SK-N-SH (cell line): ENCODE results near the gene EGFLAM. TPM values are rescaled to one million over a fixed set of nuclear protein-coding genes. Genes with fewer than 3 reads are reported as not detected.

Experiments
- CTCF ChIA-PET: fragments of 300-600, 350-600 bp; formaldehyde crosslinking; extraction: SDS; loops from one replicate; lab custom pipeline; 2021; lab: Yijun Ruan, JAX
- POLR2A ChIA-PET: fragments of 350-600 bp; sonication (Branson Sonifier 250); formaldehyde crosslinking; extraction: SDS; loops from one replicate; lab custom pipeline; 2020; ENCODE audit warnings: antibody characterized with exemption, inconsistent platforms; lab: Yijun Ruan, JAX
- DNase-seq: peaks from one replicate; pipeline ENCODE4 v3.0.0; 2012
- H2AFZ ChIP-seq: fragments of 200-600 bp; sonication (generic); 2 replicates; pipeline ENCODE4 v1.8.1; 2016; ENCODE audit warnings: antibody characterized with exemption, mild to moderate bottlenecking, low read depth
- H3F3A ChIP-seq: fragments of 200-600 bp; sonication (generic); replicated peaks from 2 replicates; pipeline ENCODE3; 2016; ENCODE audit warnings: antibody characterized with exemption, mild to moderate bottlenecking; ENCODE audit not compliant: insufficient read depth
- H3K27ac ChIP-seq, 2 experiments: fragments of 200-500 bp in 1 of 2; fragments of 200-600 bp in 1 of 2; sonication (Bioruptor generic) in 1 of 2; sonication (generic), shearing (Covaris generic) in 1 of 2; 2 replicates each; pipeline versions ENCODE4 v1.5.1 to v1.6.1; 2014 to 2016; ENCODE audit warnings: low read depth in 2 of 2, inconsistent platforms in 1 of 2, low read length in 1 of 2, mild to moderate bottlenecking in 1 of 2, mixed read lengths in 1 of 2
- H3K27me3 ChIP-seq: fragments of 200-600 bp; sonication (generic), shearing (Covaris generic); 2 replicates; pipeline ENCODE4 v1.6.1; 2016; ENCODE audit warnings: mixed run types; ENCODE audit not compliant: insufficient read depth
- H3K36me3 ChIP-seq, 2 experiments: fragments of 200-500 bp in 1 of 2; fragments of 200-600 bp in 1 of 2; sonication (Bioruptor generic) in 1 of 2; sonication (generic) in 1 of 2; replicated peaks in 1 of 2; 2 replicates each; pipeline versions ENCODE3 to v1.5.1; 2014 to 2016; ENCODE audit warnings: low read length in 1 of 2, mild to moderate bottlenecking in 1 of 2; ENCODE audit not compliant: insufficient read depth in 2 of 2, control insufficient read depth in 1 of 2
- H3K4me1 ChIP-seq, 2 experiments: fragments of 200-500 bp in 1 of 2; fragments of 200-600 bp in 1 of 2; sonication (Bioruptor generic) in 1 of 2; sonication (generic), shearing (Covaris generic) in 1 of 2; 2 replicates each; pipeline versions ENCODE4 v1.5.1 to v1.6.1; 2014 to 2016; ENCODE audit warnings: low read depth in 1 of 2, low read length in 1 of 2, mixed run types in 1 of 2; ENCODE audit not compliant: insufficient read depth in 2 of 2, control insufficient read depth in 1 of 2
- H3K4me2 ChIP-seq: fragments of 200-600 bp; sonication (generic), shearing (Covaris generic); 2 replicates; pipeline ENCODE4 v1.6.1; 2017; ENCODE audit warnings: mixed run types
- H3K4me3 ChIP-seq, 2 experiments: fragments of 200-500 bp in 1 of 2; fragments of 200-600 bp in 1 of 2; sonication (Bioruptor generic) in 1 of 2; sonication (generic), shearing (Covaris generic) in 1 of 2; 2 replicates each; pipeline versions ENCODE4 v1.5.1 to v1.8.1; 2014 to 2016; ENCODE audit warnings: low read depth in 2 of 2, inconsistent platforms in 1 of 2, low read length in 1 of 2, mild to moderate bottlenecking in 1 of 2, mixed read lengths in 1 of 2, moderate library complexity in 1 of 2
- H3K79me2 ChIP-seq: fragments of 200-600 bp; sonication (generic); 2 replicates; pipeline ENCODE4 v1.8.1; 2017; ENCODE audit warnings: mild to moderate bottlenecking; ENCODE audit not compliant: insufficient read depth
- H3K9ac ChIP-seq: fragments of 200-600 bp; sonication (generic); 2 replicates; pipeline ENCODE4 v1.6.1; 2017; ENCODE audit warnings: mixed run types
- H3K9me2 ChIP-seq: fragments of 200-600 bp; sonication (generic); 2 replicates; pipeline ENCODE4 v1.6.1; 2017; ENCODE audit warnings: mixed run types
- H3K9me3 ChIP-seq: fragments of 200-600 bp; sonication (generic); 2 replicates; pipeline ENCODE4 v1.6.1; 2017; ENCODE audit warnings: mixed run types, mild to moderate bottlenecking, moderate library complexity
- H4K20me1 ChIP-seq: fragments of 200-600 bp; sonication (generic); 2 replicates; pipeline ENCODE4 v1.6.1; 2017; ENCODE audit warnings: mild to moderate bottlenecking, mixed run types; ENCODE audit not compliant: insufficient read depth
- CHD2 ChIP-seq: fragments of 150-350 bp; IDR thresholded peaks from 2 replicates; pipeline ENCODE4 v1.6.1; 2018; ENCODE audit warnings: low read length; ENCODE audit not compliant: partially characterized antibody
- ELF1 ChIP-seq: IDR thresholded peaks from 2 replicates; pipeline ENCODE4 v1.4.0; 2012
- EZH2phosphoT487 ChIP-seq: fragments of 200-600 bp; sonication (generic); IDR thresholded peaks from 2 replicates; pipeline ENCODE4 v1.6.1; 2017; ENCODE audit warnings: low read depth, mixed run types, mild to moderate bottlenecking, antibody characterized with exemption, moderate library complexity, borderline replicate concordance
- FOXJ3 ChIP-seq: sonication (generic); formaldehyde crosslinking; IDR thresholded peaks from 2 replicates; pipeline ENCODE4 v1.5.1; 2020; ENCODE audit warnings: mild to moderate bottlenecking, missing genetic modification reagents
- FOXM1 ChIP-seq: IDR thresholded peaks from 2 replicates; pipeline ENCODE4 v1.4.0; 2012; ENCODE audit warnings: low read depth, mild to moderate bottlenecking
- GABPA ChIP-seq: IDR thresholded peaks from 2 replicates; pipeline ENCODE4 v1.4.0; 2012; ENCODE audit warnings: low read depth, mild to moderate bottlenecking
- GATA2 ChIP-seq: sonication (generic); formaldehyde crosslinking; IDR thresholded peaks from 2 replicates; pipeline ENCODE4 v1.5.0; 2020; ENCODE audit warnings: mild to moderate bottlenecking, missing genetic modification reagents
- JUND ChIP-seq: IDR thresholded peaks from 2 replicates; pipeline ENCODE4 v1.4.0; 2012
- RCOR1 ChIP-seq: fragments of 150-350 bp; IDR thresholded peaks from 2 replicates; pipeline ENCODE4 v1.6.1; 2017; ENCODE audit warnings: antibody characterized with exemption, low read length
- RFX5 ChIP-seq: IDR thresholded peaks from 2 replicates; pipeline ENCODE4 v1.6.1; 2012; ENCODE audit warnings: mild to moderate bottlenecking, improper control_type of control experiment, low read length
- RXRA ChIP-seq: IDR thresholded peaks from 2 replicates; pipeline ENCODE4 v1.4.0; 2012; ENCODE audit warnings: low read depth, mild to moderate bottlenecking, borderline replicate concordance
- SMC3 ChIP-seq: IDR thresholded peaks from 2 replicates; pipeline ENCODE4 v1.6.1; 2012; ENCODE audit warnings: low read depth, low read length, improper control_type of control experiment
- TAF1 ChIP-seq: IDR thresholded peaks from 2 replicates; pipeline ENCODE4 v1.6.1; 2012; ENCODE audit warnings: low read depth, mild to moderate bottlenecking, low read length, moderate library complexity, borderline replicate concordance
- TCF12 ChIP-seq: IDR thresholded peaks from 2 replicates; pipeline ENCODE4 v1.4.0; 2012
- TEAD4 ChIP-seq: IDR thresholded peaks from 2 replicates; pipeline ENCODE4 v1.4.0; 2012; ENCODE audit warnings: mild to moderate bottlenecking, borderline replicate concordance; ENCODE audit not compliant: insufficient read depth
- YY1 ChIP-seq: IDR thresholded peaks from 2 replicates; pipeline ENCODE4 v1.4.0; 2012; ENCODE audit warnings: low read depth, mild to moderate bottlenecking
- WGBS: methylation state at CpG from one replicate; pipeline ENCODE4 v1.1.6; 2017; ENCODE audit warnings: low lambda C conversion rate; 5-methylcytosine and 5-hydroxymethylcytosine counted together
- polyA plus RNA-seq, 3 experiments: library from polyadenylated mRNA; depleted of rRNA; stranded (reverse); fragments of >200 nt; gene quantifications; 2 replicates each; pipeline ENCODE4 v1.2.3, GENCODE V29; 2012
- TF ChIP-seq, protein P1 (sequence below): IDR thresholded peaks from 2 replicates; pipeline ENCODE4 v1.4.0; 2012; ENCODE audit warnings: low read depth, borderline replicate concordance
- TF ChIP-seq, protein P2 (sequence below): IDR thresholded peaks from 2 replicates; pipeline ENCODE4; 2012
- TF ChIP-seq, protein P3 (sequence below): IDR thresholded peaks from 2 replicates; pipeline ENCODE4 v1.4.0; 2012; ENCODE audit warnings: low read depth
- TF ChIP-seq, protein P4 (sequence below): IDR thresholded peaks from 2 replicates; pipeline ENCODE4 v1.6.1; 2012; ENCODE audit warnings: mild to moderate bottlenecking, low read depth, low read length, moderate library complexity
- TF ChIP-seq, protein P5 (sequence below): fragments of 150-350 bp; IDR thresholded peaks from 2 replicates; pipeline ENCODE4 v1.6.1; 2017; ENCODE audit warnings: antibody characterized with exemption, low read length, low read depth, borderline replicate concordance

The EGFLAM gene
- polyA plus RNA-seq, 1 of the 3 experiments (the other 2 are of a cell fraction), result 0.05 TPM

DNA sequence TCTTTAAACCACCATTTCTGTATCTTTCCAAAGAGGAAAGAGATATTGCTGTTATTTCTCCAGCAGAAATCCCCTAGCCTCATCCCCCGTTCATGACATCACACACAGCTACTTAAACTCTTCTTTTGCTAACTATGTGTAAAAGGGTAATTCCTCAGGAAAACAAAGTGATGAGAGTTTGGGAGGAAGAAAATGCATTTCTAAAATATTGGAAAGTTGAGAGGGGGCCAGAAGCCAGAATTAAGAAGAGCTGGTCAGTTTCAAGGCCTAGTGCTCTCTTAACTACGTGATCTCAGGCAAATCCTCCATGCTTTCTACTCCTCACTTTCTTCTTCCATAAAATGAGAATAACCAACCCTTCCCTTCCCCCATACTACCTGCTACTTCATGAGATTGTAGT, 188.7 kb downstream of the EGFLAM start:
- CTCF ChIA-PET, result interaction anchor here (1.6 to 4.1 kb wide), 2 partner anchors 27 to 362 kb away, joined by 10 to 31 read pairs; no protein-coding TSS in a partner anchor
- TF ChIP-seq SMC3, result no peak
- no peak for TF ChIP-seq GATA2 (CRISPR knock-in tag)
- TF ChIP-seq, protein P1, sequence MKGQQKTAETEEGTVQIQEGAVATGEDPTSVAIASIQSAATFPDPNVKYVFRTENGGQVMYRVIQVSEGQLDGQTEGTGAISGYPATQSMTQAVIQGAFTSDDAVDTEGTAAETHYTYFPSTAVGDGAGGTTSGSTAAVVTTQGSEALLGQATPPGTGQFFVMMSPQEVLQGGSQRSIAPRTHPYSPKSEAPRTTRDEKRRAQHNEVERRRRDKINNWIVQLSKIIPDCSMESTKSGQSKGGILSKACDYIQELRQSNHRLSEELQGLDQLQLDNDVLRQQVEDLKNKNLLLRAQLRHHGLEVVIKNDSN, result no peak
- no peak for TF ChIP-seq CHD2
- TF ChIP-seq, protein P2, sequence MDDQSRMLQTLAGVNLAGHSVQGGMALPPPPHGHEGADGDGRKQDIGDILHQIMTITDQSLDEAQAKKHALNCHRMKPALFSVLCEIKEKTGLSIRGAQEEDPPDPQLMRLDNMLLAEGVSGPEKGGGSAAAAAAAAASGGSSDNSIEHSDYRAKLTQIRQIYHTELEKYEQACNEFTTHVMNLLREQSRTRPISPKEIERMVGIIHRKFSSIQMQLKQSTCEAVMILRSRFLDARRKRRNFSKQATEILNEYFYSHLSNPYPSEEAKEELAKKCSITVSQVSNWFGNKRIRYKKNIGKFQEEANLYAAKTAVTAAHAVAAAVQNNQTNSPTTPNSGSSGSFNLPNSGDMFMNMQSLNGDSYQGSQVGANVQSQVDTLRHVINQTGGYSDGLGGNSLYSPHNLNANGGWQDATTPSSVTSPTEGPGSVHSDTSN, result no peak
- TF ChIP-seq TAF1, result no peak
- TF ChIP-seq RCOR1, result no peak
- TF ChIP-seq, protein P3, sequence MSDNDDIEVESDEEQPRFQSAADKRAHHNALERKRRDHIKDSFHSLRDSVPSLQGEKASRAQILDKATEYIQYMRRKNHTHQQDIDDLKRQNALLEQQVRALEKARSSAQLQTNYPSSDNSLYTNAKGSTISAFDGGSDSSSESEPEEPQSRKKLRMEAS, result no peak
- TF ChIP-seq FOXJ3, result no peak
- TF ChIP-seq TCF12, result no peak
- H4K20me1 ChIP-seq, result no peaks in the 10 kb centered on the region
- H2AFZ ChIP-seq, result no peak overlapping the region
- H3K4me3 ChIP-seq, result no peak overlapping the region
- H3K27ac ChIP-seq, result no peak overlapping the region
- POLR2A ChIA-PET, result no interaction called here
- no peaks in the 10 kb centered on the region for H3K79me2 ChIP-seq
- H3K27me3 ChIP-seq, result no peaks in the 10 kb centered on the region
- H3K9me2 ChIP-seq, result no peaks in the 10 kb centered on the region
- no peak overlapping the region for H3K9ac ChIP-seq
- peaks cover 0 to 5% of the 10 kb centered on the region in 2 experiments; a peak in 1 of 4 replicates for H3K4me1 ChIP-seq
- DNase-seq, result no peak
- H3K4me2 ChIP-seq, result no peak overlapping the region
- WGBS, result 94% methylated on average over 2 of the region's 2 CpGs
- H3K9me3 ChIP-seq, result no peaks in the 10 kb centered on the region
- H3F3A ChIP-seq, result no peaks in the 10 kb centered on the region
- no peaks in the 10 kb centered on the region for H3K36me3 ChIP-seq

DNA sequence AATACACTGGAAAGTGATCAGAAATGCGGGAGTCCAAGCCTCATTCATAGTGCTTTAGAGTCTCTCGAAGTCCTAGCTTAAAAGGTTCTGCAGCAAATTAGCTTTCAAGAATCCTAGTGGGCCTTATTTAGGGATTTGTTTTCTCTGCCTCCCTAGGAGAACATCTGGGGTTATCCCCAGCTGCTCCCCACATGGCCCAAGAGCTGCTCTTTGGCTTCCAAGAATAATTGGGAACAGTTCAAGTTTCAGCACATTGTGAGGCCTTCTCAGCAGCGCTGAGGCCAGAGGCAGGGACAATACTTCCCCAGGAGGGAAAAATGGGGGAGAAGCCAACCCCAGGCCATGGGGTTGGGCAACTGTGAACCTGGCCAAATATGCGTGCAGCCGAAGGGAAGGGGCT, 189.4 kb downstream of the EGFLAM start:
- ChIA-PET CTCF (interaction anchor here (0.9 to 4.1 kb wide), 3 partner anchors 27 to 362 kb away, joined by 3 to 31 read pairs (median 10); no protein-coding TSS in a partner anchor), POLR2A (no interaction called here)
- H3K9me2 ChIP-seq, result no peaks in the 10 kb centered on the region
- 87% methylated on average over 5 of the region's 5 CpGs for WGBS
- no peak overlapping the region for H3K9ac ChIP-seq
- H3K4me2 ChIP-seq, result no peak overlapping the region
- no peak overlapping the region for H3K27ac ChIP-seq
- no peaks in the 10 kb centered on the region for H3K36me3 ChIP-seq
- H3K9me3 ChIP-seq, result no peaks in the 10 kb centered on the region
- H3K4me3 ChIP-seq, result no peak overlapping the region
- no peaks in the 10 kb centered on the region for H3K79me2 ChIP-seq
- no peak for DNase-seq
- H4K20me1 ChIP-seq, result no peaks in the 10 kb centered on the region
- H2AFZ ChIP-seq, result no peak overlapping the region
- no peaks in the 10 kb centered on the region for H3K27me3 ChIP-seq
- peaks cover 0 to 5% of the 10 kb centered on the region in 2 experiments; a peak in 1 of 4 replicates for H3K4me1 ChIP-seq
- no peaks in the 10 kb centered on the region for H3F3A ChIP-seq
- TF ChIP-seq GABPA (no peak), RFX5 (no peak), EZH2phosphoT487 (no peak), SMC3 (no peak), ELF1 (no peak), RXRA (no peak), TCF12 (no peak), JUND (no peak), FOXJ3 (no peak), TAF1 (no peak), GATA2 (CRISPR knock-in tag) (no peak), YY1 (no peak), FOXM1 (no peak), TEAD4 (no peak)
- TF ChIP-seq, protein P4, sequence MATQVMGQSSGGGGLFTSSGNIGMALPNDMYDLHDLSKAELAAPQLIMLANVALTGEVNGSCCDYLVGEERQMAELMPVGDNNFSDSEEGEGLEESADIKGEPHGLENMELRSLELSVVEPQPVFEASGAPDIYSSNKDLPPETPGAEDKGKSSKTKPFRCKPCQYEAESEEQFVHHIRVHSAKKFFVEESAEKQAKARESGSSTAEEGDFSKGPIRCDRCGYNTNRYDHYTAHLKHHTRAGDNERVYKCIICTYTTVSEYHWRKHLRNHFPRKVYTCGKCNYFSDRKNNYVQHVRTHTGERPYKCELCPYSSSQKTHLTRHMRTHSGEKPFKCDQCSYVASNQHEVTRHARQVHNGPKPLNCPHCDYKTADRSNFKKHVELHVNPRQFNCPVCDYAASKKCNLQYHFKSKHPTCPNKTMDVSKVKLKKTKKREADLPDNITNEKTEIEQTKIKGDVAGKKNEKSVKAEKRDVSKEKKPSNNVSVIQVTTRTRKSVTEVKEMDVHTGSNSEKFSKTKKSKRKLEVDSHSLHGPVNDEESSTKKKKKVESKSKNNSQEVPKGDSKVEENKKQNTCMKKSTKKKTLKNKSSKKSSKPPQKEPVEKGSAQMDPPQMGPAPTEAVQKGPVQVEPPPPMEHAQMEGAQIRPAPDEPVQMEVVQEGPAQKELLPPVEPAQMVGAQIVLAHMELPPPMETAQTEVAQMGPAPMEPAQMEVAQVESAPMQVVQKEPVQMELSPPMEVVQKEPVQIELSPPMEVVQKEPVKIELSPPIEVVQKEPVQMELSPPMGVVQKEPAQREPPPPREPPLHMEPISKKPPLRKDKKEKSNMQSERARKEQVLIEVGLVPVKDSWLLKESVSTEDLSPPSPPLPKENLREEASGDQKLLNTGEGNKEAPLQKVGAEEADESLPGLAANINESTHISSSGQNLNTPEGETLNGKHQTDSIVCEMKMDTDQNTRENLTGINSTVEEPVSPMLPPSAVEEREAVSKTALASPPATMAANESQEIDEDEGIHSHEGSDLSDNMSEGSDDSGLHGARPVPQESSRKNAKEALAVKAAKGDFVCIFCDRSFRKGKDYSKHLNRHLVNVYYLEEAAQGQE, result no peak
- TF ChIP-seq, protein P5, sequence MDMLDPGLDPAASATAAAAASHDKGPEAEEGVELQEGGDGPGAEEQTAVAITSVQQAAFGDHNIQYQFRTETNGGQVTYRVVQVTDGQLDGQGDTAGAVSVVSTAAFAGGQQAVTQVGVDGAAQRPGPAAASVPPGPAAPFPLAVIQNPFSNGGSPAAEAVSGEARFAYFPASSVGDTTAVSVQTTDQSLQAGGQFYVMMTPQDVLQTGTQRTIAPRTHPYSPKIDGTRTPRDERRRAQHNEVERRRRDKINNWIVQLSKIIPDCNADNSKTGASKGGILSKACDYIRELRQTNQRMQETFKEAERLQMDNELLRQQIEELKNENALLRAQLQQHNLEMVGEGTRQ, result no peak
- TF ChIP-seq, protein P2, result no peak
